Neural progenitor cell (in vitro differentiated cells): ENCODE data around the gene RPL39L. TPM values are rescaled to one million over a fixed set of nuclear protein-coding genes. Genes with fewer than 3 reads are reported as not detected.
"Not testable (repeated sequence)": the region's sequence is repeated elsewhere in the genome, so short reads cannot be mapped to it uniquely, and the experiment has no call there.

Experiments used
- DNase-seq: peaks from one replicate; pipeline ENCODE4 v3.0.0-alpha.2; 2016; ENCODE audit warnings: low spot score
- H2AFZ ChIP-seq: fragments of 200-600 bp; sonication (generic); replicated peaks from 2 replicates; pipeline ENCODE4 v1.6.1; 2016; ENCODE audit warnings: antibody characterized with exemption
- H3F3A ChIP-seq: fragments of 200-600 bp; sonication (generic); 2 replicates; pipeline ENCODE4 v1.6.1; 2016; ENCODE audit warnings: antibody characterized with exemption, low read depth
- H3K27ac ChIP-seq: fragments of 200-600 bp; sonication (generic); 2 replicates; pipeline ENCODE4 v1.5.1; 2016; ENCODE audit warnings: mild to moderate bottlenecking
- H3K27me3 ChIP-seq: fragments of 200-600 bp; sonication (generic); 2 replicates; pipeline ENCODE4 v1.6.1; 2016; ENCODE audit warnings: mild to moderate bottlenecking, moderate library complexity
- H3K36me3 ChIP-seq: fragments of 200-600 bp; sonication (generic); 2 replicates; pipeline ENCODE4 v1.5.1; 2016
- H3K4me1 ChIP-seq: fragments of 200-600 bp; sonication (generic); 2 replicates; pipeline ENCODE4 v1.6.1; 2016; ENCODE audit warnings: mixed run types
- H3K4me2 ChIP-seq: fragments of 200-600 bp; sonication (generic); 2 replicates; pipeline ENCODE4 v1.6.1; 2016
- H3K4me3 ChIP-seq: fragments of 200-600 bp; sonication (generic); 2 replicates; pipeline ENCODE4 v1.5.1; 2016
- H3K79me2 ChIP-seq: fragments of 200-600 bp; sonication (generic); 2 replicates; pipeline ENCODE4 v1.6.1; 2016; ENCODE audit warnings: low read depth
- H3K9ac ChIP-seq: fragments of 200-600 bp; sonication (generic); 2 replicates; pipeline ENCODE4 v1.6.1; 2016
- H3K9me3 ChIP-seq: fragments of 200-600 bp; sonication (generic); 2 replicates; pipeline ENCODE4 v1.5.1; 2016; ENCODE audit warnings: low read depth
- H4K20me1 ChIP-seq: fragments of 200-600 bp; sonication (generic); 2 replicates; pipeline ENCODE4 v1.6.1; 2016; ENCODE audit warnings: low read depth
- H3K27ac Mint-ChIP-seq: 3 replicates; pipeline ENCODE4 v1.8.0; 2021; ENCODE audit warnings: mixed read lengths
- H3K27me3 Mint-ChIP-seq: 2 replicates; pipeline ENCODE4 v1.8.0; 2022; ENCODE audit warnings: low read depth, mild to moderate bottlenecking, inconsistent platforms, moderate library complexity, mixed read lengths; ENCODE audit not compliant: insufficient read depth
- H3K36me3 Mint-ChIP-seq: 3 replicates; pipeline ENCODE4 v1.8.0; 2021; ENCODE audit warnings: mixed read lengths
- H3K4me1 Mint-ChIP-seq: 3 replicates; pipeline ENCODE4 v1.8.0; 2021; ENCODE audit warnings: mixed read lengths
- H3K4me3 Mint-ChIP-seq: 3 replicates; pipeline ENCODE4 v1.8.0; 2021; ENCODE audit warnings: mild to moderate bottlenecking, moderate library complexity, mixed read lengths
- H3K9me3 Mint-ChIP-seq: 3 replicates; pipeline ENCODE4 v1.8.0; 2020; ENCODE audit warnings: mixed read lengths
- EZH2 ChIP-seq: fragments of 200-600 bp; sonication (generic); IDR thresholded peaks from 2 replicates; pipeline ENCODE4 v1.6.1; 2017; ENCODE audit warnings: antibody characterized with exemption, mild to moderate bottlenecking, moderate library complexity
- EZH2phosphoT487 ChIP-seq: fragments of 200-600 bp; sonication (generic); IDR thresholded peaks from 2 replicates; pipeline ENCODE4 v1.6.1; 2017; ENCODE audit warnings: antibody characterized with exemption
- total RNA-seq: library from RNA; depleted of rRNA; stranded (reverse); fragments of >200 nt; gene quantifications from 2 replicates; pipeline ENCODE4 v1.2.3, GENCODE V29; 2015; ENCODE audit warnings: low replicate concordance
- TF ChIP-seq, protein P1 (sequence below): fragments of 200-600 bp; sonication (generic); IDR thresholded peaks from 2 replicates; pipeline ENCODE4 v1.5.1; 2017; ENCODE audit warnings: antibody characterized with exemption, mild to moderate bottlenecking

Gene RPL39L
- total RNA-seq, 1 donor from 2014 or later: 49.1 TPM

DNA sequence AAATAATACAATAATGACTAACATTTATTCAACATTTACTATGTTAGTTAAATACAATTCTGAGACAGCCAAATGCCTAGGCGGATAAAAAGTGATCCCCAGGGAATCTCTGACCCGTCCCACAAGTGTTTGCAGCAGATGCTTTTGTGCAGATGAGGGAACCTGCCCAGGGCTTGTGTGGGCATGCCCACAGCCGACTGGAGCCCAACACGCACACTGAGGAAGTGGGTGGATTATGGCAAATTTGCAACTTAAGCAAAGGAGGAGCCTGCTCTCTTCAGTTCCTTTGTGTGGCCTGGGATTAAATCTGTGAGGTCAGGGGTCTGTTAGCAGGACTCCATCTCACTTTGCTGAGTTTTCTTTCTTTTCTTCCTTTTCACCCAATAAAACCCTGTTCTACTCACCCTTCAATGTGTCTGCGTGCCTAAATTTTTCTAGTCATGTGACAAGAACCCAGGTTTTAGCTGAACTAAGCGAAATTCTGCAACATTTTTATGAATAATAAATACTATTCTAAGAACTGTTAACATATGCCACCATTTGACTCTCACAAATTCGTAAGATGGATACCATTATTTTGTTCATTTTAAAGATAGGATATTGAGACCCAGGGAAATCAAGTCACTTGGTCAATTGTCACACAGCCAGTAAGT lies 44.0 kb upstream of the RPL39L start:
- peak overlapping the region; percentile 70 for H3K27ac Mint-ChIP-seq
- H3K4me1 ChIP-seq: peaks cover 20% of the 10 kb centered on the region
- DNase-seq: peak; percentile 23
- H3K4me3 ChIP-seq: no peak overlapping the region
- peaks cover 23% of the 10 kb centered on the region for H3K27me3 ChIP-seq
- no peak overlapping the region for H3K9ac ChIP-seq
- no peak overlapping the region for H3K27ac ChIP-seq
- H2AFZ ChIP-seq: peak overlapping the region; percentile 14
- H3K27me3 Mint-ChIP-seq: peaks cover 5% of the 10 kb centered on the region
- peak overlapping the region; percentile 21 for H3K4me2 ChIP-seq
- no peaks in the 10 kb centered on the region for H3K36me3 Mint-ChIP-seq
- H3K79me2 ChIP-seq: no peaks in the 10 kb centered on the region
- H3K4me3 Mint-ChIP-seq: no peak overlapping the region
- TF ChIP-seq, protein P1, sequence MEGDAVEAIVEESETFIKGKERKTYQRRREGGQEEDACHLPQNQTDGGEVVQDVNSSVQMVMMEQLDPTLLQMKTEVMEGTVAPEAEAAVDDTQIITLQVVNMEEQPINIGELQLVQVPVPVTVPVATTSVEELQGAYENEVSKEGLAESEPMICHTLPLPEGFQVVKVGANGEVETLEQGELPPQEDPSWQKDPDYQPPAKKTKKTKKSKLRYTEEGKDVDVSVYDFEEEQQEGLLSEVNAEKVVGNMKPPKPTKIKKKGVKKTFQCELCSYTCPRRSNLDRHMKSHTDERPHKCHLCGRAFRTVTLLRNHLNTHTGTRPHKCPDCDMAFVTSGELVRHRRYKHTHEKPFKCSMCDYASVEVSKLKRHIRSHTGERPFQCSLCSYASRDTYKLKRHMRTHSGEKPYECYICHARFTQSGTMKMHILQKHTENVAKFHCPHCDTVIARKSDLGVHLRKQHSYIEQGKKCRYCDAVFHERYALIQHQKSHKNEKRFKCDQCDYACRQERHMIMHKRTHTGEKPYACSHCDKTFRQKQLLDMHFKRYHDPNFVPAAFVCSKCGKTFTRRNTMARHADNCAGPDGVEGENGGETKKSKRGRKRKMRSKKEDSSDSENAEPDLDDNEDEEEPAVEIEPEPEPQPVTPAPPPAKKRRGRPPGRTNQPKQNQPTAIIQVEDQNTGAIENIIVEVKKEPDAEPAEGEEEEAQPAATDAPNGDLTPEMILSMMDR: no peak
- TF ChIP-seq EZH2: no peak
- no peak for TF ChIP-seq EZH2phosphoT487
- H3K9me3 Mint-ChIP-seq: peaks cover 2% of the 10 kb centered on the region
- H4K20me1 ChIP-seq: no peaks in the 10 kb centered on the region
- H3K9me3 ChIP-seq: no peaks in the 10 kb centered on the region
- H3K4me1 Mint-ChIP-seq: peaks cover 16% of the 10 kb centered on the region
- H3K36me3 ChIP-seq: no peaks in the 10 kb centered on the region
- peaks cover 16% of the 10 kb centered on the region for H3F3A ChIP-seq

DNA sequence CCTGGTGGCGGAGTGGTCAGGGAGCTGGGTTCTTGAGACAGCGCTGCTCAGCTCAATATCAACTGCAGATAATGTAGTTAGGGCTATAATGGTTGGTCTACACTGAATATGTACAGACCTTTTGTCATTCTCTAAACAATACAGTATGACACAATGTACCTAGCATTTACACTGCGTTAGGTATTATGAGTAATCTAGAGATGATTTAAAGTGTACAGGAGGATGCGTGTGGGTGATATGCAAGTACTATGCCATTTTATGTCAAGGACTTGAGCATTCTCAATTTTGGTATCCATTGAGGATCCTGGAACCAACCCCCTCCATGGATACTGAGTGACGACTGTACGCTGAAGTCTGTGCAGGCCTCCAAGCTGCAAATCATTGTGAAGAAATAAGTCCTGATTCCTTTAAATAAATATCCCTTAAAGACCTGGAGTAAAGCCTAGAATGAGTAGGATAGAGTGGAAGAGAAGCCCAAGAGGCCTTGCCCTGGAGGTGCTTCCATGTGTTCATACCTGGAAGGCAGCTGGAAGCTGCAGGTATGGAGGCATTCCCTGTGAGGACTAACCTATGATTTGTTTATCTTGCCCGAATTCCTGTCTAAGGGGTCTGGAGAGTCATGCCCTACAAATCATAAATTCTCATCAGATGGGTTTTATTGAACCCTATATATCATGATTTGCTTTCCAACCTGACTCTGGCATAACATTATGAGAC lies 42.3 kb upstream of the RPL39L start:
- H3K79me2 ChIP-seq: no peaks in the 10 kb centered on the region
- Mint-ChIP-seq H3K4me3 (no peak overlapping the region), H3K36me3 (no peaks in the 10 kb centered on the region), H3K9me3 (peaks cover 2% of the 10 kb centered on the region), H3K27ac (no peak overlapping the region), H3K27me3 (peaks cover 5% of the 10 kb centered on the region), H3K4me1 (peaks cover 16% of the 10 kb centered on the region)
- H3F3A ChIP-seq: peaks cover 16% of the 10 kb centered on the region
- H3K27me3 ChIP-seq: peaks cover 23% of the 10 kb centered on the region
- no peak overlapping the region for H3K27ac ChIP-seq
- peaks cover 20% of the 10 kb centered on the region for H3K4me1 ChIP-seq
- H4K20me1 ChIP-seq: no peaks in the 10 kb centered on the region
- no peak overlapping the region for H3K9ac ChIP-seq
- H3K36me3 ChIP-seq: no peaks in the 10 kb centered on the region
- H3K4me2 ChIP-seq: no peak overlapping the region
- no peak overlapping the region for H2AFZ ChIP-seq
- H3K9me3 ChIP-seq: no peaks in the 10 kb centered on the region
- TF ChIP-seq EZH2phosphoT487 (no peak), EZH2 (no peak)
- TF ChIP-seq, protein P1: no peak
- no peak for DNase-seq
- no peak overlapping the region for H3K4me3 ChIP-seq

DNA sequence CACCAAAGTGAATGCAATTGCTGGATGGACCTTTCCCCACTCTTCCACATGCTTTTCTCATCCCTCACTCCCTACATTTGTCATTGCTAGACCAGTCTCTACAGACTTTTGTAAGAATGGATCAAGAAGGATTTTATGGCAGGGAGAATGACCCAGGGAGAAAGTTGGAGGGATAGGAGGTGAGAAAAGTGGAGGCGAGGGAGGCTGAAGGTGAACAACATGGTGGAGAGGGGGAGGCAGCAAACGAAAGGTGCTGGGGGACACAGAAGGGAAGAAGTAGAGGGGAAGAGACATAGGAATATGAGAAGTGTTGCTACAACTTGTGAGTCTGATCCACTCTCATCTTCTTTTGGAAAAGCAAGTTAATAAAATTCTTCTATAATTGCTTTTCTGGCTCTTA lies 33.6 kb upstream of the RPL39L start:
- Histone ChIP-seq H3K9ac (no peak overlapping the region), H3K4me3 (no peak overlapping the region), H3K79me2 (no peaks in the 10 kb centered on the region), H3K4me1 (peaks cover 6% of the 10 kb centered on the region), H3K4me2 (no peak overlapping the region), H3K27ac (no peak overlapping the region), H3K9me3 (no peaks in the 10 kb centered on the region), H2AFZ (no peak overlapping the region), H3K27me3 (no peaks in the 10 kb centered on the region), H3K36me3 (no peaks in the 10 kb centered on the region), H3F3A (peaks cover 9% of the 10 kb centered on the region), H4K20me1 (no peaks in the 10 kb centered on the region)
- Mint-ChIP-seq H3K27me3 (peaks cover 3% of the 10 kb centered on the region), H3K9me3 (no peaks in the 10 kb centered on the region), H3K4me3 (no peak overlapping the region), H3K4me1 (peaks cover 7% of the 10 kb centered on the region), H3K36me3 (no peaks in the 10 kb centered on the region), H3K27ac (no peak overlapping the region)
- TF ChIP-seq EZH2phosphoT487 (no peak), EZH2 (no peak)
- TF ChIP-seq, protein P1: no peak
- DNase-seq: no peak

DNA sequence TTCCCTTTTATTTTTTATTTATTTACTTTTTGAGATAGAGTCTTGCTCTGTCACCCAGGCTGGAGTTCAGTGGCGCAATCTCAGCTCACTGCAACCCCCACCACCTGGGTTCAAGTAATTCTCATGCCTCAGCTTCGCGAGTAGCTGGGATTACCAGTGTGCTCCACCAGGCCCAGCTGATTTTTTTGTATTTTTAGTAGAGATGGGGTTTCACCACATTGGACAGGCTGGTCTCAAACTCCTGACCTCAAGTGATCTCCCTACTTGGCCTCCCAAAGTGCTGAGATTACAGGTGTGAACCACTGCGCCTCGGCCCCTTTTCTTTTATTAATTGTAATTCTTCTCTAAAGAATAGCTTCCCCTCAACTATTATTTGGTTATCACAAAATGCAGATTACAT lies 31.6 kb upstream of the RPL39L start:
- H2AFZ ChIP-seq, H3K36me3 ChIP-seq, H3K27me3 ChIP-seq, H3K4me3 ChIP-seq, H3K4me3 Mint-ChIP-seq, H3K9me3 Mint-ChIP-seq, H3K36me3 Mint-ChIP-seq, DNase-seq, H3K4me1 ChIP-seq, H3K27ac Mint-ChIP-seq, H3K9ac ChIP-seq, H3K27me3 Mint-ChIP-seq, H3K4me2 ChIP-seq, H3K4me1 Mint-ChIP-seq, H4K20me1 ChIP-seq, H3K27ac ChIP-seq, H3F3A ChIP-seq, H3K9me3 ChIP-seq, H3K79me2 ChIP-seq: not testable (repeated sequence)
